GM21529 (cell line): ENCODE measurements around the gene TUBGCP3.
"Not testable (repeated sequence)": the region's sequence is repeated elsewhere in the genome, so short reads cannot be mapped to it uniquely, and the experiment has no call there.

Experiments used
- ATAC-seq: cut with Tn5 transposase; IDR thresholded peaks from one replicate; pipeline ENCODE4 v1.9.1; 2021; ENCODE audit not compliant: unreplicated experiment

Gene TUBGCP3

DNA sequence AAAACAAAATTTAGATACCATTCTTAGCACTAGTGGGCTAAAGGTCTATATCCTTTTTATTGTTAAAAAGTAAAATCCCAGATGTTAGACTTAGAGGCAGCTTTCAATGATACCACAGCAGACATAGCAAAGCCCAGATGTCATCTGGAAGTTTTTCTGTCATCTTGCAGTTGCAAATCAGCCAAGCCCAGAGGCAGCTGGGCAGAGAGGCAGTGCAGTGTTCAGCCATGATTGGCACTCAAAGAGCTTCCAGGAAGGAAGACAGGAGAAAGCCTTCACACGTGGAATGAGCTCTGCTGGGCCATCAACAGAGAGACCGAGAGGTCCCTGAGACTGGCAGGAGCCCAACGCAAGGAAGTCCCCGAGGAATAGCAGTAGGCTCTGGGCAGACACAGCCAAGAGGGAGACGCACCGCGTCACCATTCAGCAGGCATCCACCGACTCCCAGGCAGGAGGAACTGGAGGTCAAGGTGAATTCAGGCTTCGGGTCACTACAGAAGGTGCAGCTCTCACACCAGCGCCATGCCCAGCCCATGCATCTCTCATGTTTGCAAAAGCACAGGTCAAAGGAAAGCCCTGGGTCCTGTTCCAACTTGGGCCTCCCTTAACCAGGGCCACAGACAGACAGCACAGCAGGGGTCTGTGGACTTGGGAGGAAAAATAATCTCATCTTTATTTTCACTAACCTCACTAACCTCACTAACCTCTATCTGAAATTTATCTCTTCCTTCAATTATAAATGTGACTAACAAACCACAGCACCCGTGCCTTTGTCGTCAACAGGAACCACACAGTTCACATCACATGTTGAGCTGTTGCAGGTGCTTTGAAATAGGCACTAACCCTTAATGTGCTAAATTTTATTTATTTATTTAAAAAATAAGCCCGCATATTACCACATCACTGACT lies 54.9 kb downstream of the TUBGCP3 start:
- no peak for ATAC-seq

DNA sequence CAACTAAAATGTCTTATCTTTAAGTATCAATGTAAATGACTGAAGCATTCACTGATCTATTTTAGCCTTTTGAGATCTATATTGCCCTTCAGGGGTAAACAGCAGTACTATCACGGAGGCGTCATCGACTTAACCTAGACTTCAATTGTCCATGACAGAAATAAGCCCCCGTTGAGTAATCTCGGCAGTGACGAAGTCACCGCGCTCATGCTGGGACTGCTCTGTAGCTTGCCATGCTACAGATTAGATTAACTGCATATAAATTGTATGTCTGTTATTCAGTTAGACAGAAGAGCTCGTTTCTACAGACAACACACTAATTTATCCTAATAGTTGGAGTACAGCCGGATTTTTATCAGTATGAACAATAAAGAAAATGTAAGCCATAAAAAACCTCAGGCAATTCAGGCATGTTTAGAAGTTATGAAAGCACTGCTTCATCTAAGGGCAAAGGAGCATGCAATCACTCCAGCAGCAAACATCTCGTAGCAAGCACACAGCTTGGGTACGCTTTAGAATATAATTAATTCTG lies 56.6 kb downstream of the TUBGCP3 start:
- no peak for ATAC-seq

DNA sequence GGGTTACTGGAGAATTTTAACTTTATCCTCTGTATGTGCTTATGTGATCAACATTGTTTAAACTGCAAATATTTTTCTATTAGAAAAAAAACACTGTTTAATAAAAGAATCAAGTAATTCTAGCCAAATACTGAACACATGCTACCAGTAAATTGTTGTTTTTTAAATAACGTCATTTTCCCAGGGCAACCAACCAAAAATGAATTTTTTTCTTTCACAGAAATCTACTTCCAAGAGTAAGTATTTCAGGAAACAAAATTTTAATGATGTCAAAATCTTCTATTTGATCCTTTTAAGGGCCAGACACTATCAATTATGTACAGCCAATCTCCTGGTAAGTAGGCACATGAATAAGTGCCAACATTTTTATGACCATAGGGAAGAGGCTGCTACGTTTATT lies 57.1 kb downstream of the TUBGCP3 start:
- no peak for ATAC-seq

DNA sequence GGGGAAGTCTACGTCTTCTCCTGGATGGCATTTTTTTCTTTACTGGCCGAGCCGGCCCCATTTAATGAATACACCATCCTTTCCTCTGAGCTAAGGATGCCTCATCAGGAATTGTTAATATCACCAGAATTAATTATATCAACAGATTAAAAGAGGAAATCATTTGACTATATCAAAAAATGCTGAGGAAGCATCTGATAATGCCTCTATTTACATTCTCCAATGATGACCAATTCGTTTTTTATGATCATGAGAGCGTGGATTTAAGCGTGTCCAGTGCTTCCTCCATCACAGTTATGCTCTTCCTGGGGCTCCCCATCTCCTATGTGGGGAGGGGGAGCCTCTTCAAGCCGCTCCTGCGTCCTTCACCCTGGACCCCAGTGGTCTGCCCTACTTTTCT lies 58.7 kb downstream of the TUBGCP3 start:
- ATAC-seq, result no peak

DNA sequence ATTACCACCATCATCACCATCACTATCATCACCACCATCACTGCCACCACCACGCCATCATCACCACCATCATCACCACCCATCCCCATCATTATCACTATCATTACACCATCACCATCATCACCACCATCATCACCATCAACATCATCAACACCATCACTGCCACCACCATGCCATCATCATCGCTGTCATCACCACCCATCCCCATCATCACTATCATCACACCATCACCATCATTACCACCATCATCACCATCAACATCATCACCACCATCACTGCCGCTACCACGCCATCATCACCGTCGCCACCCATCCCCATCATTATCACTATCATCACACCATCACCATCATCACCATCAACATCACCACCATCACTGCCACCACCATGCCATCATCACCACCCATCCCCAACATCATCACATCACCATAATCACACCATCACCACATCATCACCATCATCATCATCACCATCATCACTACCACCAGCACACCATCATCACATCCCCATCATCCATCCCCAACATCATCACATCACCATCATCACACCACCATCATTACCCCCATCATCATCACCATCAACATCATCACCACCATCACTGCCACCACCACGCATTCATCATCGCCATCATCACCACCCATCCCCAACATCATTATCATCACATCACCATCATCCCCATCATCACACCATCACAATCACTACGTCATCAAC lies 61.7 kb downstream of the TUBGCP3 start:
- no peak for ATAC-seq

DNA sequence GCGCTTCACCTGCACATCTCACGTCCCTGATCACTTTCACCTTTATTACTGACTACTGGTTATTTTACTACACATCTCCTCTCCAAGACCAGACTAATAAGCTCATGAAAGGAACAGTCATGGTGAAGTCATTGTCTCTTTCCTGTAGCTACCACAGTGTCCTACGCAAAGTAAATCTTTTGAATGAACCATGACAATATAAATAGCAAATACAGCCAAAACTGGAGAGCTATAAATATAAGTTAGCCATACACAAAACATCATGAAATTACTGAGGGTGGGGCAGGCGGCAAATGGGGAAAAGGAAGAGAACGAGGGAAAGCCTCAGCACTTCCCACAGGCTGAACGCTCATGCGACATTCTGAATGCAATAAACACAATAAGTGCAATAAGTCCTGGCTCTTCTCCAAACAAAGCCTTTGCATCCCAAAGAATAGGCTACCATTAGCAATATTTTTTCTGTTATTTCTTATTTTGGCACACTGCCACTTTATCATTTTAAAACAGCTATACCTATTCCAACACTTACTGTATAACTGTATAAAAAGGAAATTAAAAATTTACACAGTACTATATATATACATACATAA lies 62.5 kb downstream of the TUBGCP3 start:
- ATAC-seq, result no peak

DNA sequence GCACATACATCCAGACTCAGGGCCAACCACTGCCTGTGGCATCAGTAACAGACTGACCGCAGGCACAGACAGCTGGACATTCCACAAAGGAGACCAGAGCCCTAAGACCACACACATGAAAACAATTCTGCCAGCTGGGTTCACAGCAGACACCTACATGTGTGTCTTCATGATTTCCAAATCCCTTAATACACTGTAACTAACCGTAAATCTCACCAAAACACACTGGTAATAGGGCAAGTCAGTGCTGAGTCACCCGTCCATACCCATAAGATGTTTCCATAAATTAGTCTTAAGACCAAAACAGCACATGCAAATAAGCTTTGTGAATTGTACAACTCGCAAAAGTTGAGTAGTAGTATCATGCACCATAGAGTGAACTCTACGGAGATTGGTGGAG lies 65.4 kb downstream of the TUBGCP3 start:
- no peak for ATAC-seq

DNA sequence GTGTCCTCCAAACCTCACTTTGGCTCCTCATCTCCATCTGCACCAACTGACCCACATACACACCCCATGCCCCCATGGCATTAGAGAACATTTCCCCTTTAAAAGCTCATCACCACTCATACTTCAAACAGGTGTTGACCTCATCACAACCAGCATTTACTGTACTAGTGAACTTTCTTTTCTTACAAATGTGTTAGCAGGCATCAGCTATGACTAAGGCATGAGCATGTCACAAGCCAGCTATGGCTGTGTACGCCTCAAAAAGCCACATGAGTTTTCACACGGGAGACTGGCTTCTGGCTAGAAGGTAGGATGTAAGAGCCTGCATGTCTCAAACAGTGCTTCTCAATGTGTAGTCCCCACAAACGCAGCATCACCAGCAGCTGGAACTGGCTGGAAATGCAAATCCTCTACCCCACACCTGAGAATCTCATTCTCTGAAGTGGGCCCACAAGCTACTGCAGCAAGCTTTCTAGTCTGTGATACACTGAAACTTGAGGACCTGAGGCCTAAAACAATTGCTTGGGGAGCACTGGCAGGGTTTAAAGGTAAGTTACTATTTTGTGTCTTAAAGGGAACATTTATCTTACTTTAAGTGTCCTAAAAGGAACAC lies 66.8 kb downstream of the TUBGCP3 start:
- no peak for ATAC-seq

DNA sequence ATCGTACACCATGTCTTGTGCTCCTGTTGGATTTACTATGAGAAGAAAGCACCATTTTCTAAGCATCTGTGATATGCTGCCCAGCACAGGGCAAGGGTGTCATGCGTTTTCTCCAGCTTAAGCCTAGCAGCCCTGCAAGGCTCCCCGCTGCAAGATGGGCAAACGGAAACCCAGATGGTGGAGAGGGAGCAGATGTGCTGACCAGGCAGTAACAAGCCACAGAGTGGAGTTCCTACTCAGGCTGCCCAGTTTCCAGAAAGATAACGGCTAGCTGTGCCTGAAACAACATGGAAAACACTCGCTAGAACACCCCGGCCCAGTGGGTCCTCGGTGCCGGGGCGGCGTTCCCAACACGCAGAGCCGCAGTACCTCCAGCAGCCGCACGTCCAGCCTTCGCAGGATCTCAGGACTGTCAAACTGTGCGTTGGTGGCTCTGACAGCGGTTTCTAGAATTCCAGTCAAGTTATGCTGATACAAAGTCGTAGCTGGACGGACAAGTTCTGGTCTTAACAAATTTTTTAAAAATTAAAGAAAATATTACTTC lies 68.4 kb downstream of the TUBGCP3 start:
- ATAC-seq, result no peak

DNA sequence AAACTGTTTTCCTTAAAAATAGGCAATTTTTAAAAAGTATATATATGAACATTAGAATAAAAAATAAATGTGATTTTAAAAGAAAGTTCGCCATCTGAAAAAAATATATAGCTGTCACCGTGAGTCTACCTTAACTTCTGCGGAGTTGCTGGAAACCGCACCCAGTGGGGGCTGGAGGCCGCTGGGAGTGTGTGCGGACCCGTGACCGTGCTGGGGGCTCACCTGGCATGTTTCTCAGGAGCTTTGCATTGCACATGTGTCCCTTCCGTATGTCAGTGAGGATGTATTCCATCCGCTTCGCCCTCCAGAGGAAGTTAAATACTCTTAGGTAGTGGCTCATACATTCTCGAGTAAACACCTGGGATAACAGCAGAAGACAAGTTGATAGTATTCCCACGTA lies 71.7 kb downstream of the TUBGCP3 start:
- no peak for ATAC-seq

DNA sequence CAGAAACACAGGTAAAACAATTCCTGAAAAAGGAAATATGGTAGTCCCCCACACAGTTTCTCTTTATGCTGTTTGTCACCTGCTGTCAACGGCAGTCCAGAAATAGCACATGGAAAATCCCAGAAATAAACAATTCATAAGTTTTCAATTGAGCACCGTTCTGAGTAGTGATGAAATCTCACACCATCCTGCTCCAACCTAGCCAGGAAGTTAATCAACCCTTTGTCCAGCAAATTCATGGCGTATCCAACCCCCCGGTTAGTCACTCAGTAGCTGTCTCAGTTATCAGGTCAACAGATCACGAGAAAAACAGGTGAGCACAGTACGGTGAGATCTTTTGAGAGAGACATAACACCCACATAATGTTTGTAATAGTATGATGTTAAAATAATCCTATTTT lies 74.2 kb downstream of the TUBGCP3 start:
- ATAC-seq, result no peak

DNA sequence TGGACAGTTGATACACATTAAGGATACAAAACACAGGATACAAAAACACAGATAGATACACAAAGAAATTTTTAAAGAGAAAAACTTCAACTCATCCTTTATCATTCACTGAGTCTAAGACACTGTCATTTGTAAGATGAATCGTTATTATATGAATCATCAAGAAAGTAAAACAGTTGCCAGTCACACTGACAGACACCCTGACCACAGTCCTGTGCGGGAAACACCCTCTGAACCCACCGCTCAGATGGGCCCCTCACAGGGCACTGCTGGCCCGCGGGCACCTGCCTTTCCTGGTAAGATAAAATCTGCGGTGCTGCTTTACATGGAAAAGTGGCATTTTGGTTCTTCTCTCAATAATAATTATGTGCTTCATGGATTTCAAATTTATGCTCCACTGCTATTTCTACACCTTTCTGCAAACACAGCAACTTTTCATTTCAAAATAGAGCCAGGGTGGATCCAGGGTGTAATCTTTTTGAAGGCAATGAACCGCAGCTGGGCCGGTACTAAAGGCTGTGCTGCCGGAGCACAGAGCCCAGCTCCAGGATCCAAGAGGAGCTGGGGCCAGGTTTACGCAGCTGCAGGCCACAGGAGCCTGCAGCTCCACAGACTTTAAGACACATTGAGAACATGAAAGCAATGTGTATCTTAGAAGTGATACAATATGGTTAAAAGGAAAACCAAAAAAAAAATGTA lies 76.8 kb downstream of the TUBGCP3 start:
- ATAC-seq, result no peak

DNA sequence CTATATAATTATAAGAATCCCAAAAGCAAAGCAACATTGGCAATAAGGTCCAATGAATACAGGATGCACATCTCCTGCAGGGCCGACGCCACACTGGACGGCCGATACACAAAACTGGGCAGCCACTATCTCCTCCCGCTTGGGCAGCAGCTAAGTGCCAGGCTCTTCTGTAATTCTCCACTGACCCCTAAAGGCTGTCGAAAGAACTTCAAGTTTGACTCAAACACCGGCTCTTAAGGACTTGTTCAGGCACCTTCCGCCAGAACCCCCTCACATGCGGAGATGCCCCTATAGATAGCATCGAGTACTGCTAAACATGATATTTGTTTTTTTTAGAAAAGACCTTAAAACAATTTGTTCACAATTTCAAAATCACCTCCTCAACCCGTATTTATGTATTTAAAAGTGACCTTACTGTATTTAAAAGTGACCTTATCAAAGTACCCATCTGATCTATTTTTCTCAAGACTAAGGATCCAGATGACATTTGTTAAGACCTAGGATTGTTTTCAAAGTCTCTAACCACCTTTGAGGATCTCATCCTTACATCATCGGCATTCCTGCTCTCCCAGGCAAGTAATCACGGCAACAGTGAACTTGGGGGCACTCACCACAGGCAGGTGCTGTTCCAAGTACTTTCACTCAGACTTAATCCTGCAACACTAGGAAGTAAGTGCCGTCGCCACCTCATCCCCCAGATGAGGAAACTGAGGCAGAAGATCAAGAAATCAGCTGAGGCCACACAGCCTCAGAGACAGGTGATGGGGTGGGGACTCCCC lies 77.8 kb downstream of the TUBGCP3 start:
- peak; percentile 51 for ATAC-seq

DNA sequence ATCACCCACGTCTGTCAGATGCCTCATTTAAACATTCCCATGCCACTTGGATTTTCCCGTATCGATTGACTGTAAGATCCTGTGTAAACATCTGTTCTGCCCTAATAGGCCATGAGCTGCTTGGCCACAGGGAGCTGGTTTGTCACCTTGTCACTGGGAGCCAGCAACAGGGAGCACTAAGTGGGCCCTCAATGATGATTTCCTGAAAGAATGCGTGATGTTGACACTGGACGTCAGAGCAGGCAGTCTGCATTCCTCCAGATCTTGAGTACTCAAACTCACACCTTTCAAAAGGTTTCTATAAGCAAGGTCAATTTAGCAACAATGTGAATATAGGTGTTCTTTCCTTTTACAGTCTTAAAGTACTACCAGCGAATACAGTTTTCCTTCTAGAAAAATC lies 78.8 kb downstream of the TUBGCP3 start:
- ATAC-seq, result no peak

DNA sequence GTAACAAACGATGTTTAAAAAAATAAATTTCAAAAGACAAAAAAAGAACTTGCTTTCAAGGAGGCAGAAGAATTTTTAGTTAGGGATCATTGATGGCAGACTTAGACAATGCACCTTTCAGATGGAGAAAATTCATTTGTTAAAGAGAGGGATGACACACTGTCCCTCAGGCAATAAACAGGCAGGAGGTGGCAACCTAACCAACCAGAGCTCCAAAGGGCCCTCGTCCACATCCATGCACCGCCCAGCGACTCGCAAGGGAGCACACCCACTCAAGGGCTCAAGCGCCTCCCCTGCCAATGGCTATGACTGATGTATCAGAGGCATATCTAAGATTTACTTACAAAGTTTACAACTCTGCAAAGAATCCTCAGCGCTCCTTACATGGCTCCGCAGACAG lies 81.9 kb downstream of the TUBGCP3 start:
- no peak for ATAC-seq

DNA sequence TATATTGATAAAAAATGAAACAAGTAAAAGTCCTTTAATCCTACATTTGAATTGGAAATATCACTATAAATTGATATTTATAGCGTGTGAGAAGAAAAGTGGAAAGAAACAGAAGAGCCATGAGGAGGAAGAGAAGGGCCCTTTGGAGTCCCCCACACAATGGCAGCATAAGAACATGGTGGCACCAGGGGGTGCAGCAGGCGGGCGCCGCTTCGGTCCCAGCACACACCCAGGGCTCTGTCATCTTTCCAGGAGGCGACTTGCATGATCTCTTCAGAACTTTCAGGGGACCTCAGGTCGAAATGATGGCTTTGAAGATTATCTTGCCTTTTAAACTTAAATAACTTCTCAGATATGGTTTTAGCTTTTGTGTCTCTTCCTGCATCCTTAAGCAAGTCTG lies 91.8 kb downstream of the TUBGCP3 start:
- ATAC-seq, result no peak

DNA sequence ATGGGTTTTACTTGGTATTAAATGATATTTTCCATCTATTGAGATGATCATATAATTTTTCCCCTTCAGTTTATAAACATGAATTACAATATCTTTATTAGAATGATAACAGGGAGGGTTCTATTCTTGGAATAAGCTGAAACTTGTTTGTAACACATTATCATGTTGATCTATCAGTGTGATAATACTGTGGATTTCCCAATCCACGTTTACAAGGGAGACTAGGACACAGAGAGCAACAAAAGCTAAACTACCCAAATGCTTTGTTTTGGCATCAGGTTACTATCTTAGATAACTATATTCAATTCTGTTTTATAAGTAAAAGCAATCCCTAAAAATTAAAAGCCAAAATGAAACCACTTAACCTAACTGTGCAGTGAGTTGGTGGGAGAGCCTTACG lies 92.5 kb downstream of the TUBGCP3 start:
- ATAC-seq, result no peak

DNA sequence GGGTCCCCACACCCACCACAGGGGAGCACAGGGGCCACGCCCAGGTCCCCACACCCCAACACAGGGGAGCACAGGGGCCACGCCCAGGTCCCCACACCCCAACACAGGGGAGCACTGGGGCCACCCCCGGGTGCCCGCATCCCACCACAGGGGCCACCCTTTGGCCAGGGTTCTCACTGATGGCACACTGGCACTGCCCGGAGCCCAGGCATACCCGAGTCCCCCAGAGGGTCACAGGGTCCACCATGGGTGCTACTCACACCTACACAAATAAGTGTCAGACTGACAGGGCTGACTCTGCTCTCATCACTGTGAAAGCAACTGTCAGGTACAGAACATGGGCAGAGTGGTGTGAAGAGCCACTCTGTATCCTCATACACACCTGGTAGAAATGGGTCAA lies 98.8 kb downstream of the TUBGCP3 start:
- ATAC-seq, result no peak

DNA sequence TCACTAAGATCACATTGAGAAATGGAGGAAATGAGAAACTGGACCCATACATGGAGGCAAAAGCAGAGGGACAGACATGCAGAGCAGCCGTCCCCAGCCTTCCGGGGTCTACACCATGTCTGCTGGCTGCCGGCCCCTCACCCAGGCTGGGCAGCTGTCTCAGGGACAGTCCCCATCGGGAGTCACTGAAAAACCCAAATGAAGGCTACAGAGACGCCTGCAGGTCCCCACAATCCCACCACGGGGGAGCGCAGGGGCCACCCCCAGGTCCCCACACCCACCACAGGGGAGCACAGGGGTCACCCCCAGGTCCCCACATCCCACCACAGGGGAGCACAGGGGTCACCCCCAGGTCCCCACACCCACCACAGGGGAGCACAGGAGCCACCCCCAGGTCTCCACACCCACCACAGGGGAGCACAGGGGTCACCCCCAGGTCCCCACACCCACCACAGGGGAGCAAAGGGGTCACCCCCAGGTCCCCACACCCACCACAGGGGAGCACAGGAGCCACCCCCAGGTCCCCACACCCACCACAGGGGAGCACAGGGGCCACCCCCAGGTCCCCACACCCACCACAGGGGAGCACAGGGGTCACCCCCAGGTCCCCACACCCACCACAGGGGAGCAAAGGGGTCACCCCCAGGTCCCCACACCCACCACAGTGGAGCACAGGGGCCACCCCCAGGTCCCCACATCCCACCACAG lies 99.5 kb downstream of the TUBGCP3 start:
- ATAC-seq, result not testable (repeated sequence)
